Fibroblast of lung (primary cell): ENCODE data around the gene NEURL1.

Experiments used
- EZH2 ChIP-seq: IDR thresholded peaks from 2 replicates; pipeline ENCODE4 v1.5.1; 2012; ENCODE audit warnings: low read length, control low read depth, mild to moderate bottlenecking; ENCODE audit errors: missing control alignments
- TF ChIP-seq, protein P1 (sequence below), 2 donors: IDR thresholded peaks in 1 of 2; conservative IDR thresholded peaks in 1 of 2; 1 replicate in 1 of 2; 2 replicates in 1 of 2; pipeline ENCODE4 v1.5.1; 2011 to 2012; ENCODE audit warnings: low read length in 2 of 2, control low read depth in 1 of 2, inconsistent platforms in 1 of 2, low read depth in 1 of 2, mild to moderate bottlenecking in 1 of 2

DNA sequence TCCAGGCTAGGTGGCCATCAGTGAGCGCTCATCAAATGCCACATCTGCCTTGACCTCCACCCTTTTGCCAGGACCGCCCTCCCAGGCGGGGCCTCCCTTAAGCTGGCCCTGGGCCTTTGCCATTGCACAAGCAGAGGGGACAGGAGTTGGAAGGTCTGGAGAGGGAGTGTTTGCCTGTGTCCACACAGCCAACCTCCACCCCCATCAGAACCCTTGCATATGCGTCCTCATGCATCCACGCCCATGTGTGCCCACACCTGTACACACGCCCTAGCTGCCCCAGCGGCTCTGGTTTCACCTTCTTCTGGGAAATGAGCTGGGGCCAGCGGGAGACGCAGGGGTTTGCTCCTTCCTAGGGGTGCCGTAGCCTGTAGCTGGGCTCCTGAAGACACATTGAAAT, 64.0 kb downstream of the NEURL1 start:
- TF ChIP-seq, protein P1, sequence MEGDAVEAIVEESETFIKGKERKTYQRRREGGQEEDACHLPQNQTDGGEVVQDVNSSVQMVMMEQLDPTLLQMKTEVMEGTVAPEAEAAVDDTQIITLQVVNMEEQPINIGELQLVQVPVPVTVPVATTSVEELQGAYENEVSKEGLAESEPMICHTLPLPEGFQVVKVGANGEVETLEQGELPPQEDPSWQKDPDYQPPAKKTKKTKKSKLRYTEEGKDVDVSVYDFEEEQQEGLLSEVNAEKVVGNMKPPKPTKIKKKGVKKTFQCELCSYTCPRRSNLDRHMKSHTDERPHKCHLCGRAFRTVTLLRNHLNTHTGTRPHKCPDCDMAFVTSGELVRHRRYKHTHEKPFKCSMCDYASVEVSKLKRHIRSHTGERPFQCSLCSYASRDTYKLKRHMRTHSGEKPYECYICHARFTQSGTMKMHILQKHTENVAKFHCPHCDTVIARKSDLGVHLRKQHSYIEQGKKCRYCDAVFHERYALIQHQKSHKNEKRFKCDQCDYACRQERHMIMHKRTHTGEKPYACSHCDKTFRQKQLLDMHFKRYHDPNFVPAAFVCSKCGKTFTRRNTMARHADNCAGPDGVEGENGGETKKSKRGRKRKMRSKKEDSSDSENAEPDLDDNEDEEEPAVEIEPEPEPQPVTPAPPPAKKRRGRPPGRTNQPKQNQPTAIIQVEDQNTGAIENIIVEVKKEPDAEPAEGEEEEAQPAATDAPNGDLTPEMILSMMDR (conservative IDR thresholded peaks at IDR 0.05 in 1 of 2, IDR thresholded peaks at IDR 0.05 in 1 of 2; ENCODE audit: low read depth in 1 of 2, low read length in 2 of 2) = no peak
- no peak for TF ChIP-seq EZH2
